ENCODE results near the gene CEACAM20.
"Not testable (repeated sequence)": the region's sequence is repeated elsewhere in the genome, so short reads cannot be mapped to it uniquely, and the experiment has no call there.

CEACAM20 gene

DNA sequence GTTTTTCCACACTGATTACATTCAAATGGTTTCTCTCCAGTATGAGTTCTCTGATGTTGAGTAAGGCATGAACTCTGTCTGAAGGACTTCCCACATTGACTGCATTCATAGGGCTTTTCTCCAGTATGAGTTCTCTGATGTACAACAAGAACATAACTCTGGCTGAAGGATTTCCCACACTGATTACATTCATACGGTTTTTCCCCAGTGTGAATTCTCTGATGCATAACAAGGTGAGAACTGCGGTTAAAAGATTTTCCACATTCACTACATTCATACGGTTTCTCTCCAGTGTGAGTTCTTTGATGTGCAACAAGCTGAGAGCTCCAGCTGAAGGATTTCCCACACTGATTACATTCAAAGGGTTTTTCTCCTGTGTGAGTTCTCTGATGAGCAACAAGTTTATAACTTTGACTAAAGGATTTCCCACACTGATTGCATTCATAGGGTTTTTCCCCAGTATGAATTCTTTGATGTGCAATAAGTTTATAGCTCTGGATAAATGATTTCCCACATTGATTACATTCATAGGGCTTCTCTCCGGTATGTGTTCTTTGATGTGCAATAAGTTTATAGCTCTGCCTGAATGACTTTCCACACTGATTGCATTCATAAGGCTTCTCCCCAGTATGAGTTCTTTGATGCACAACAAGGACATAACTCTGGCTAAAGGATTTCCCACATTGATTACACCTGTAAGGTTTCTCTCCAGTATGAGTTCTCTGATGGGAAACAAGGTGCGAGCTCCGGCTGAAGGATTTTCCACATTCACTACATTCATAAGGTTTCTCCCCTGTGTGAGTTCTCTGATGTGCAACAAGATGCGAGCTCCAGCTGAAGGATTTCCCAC lies 52.7 kb downstream of the CEACAM20 start:
- DNase-seq = peak; percentile 11

- DNase-seq = not testable (repeated sequence)
Measured at GRCh38 chr19:44468730-44469129, 60.7 kb downstream of the CEACAM20 start.

- not testable (repeated sequence) for DNase-seq
Measured at GRCh38 chr19:44462600-44463286, 66.7 kb downstream of the CEACAM20 start.
